ENCODE measurements around the gene RAB31. TPM values are rescaled to one million over a fixed set of nuclear protein-coding genes. Genes with fewer than 3 reads are reported as not detected.

The RAB31 gene
- total RNA-seq, 1 donor from 2014 or later, result 36.8 TPM

- no peak for TF ChIP-seq CTCF (IDR thresholded peaks at IDR 0.05)
Measured at GRCh38 chr18:9730786-9731185, 22.7 kb downstream of the RAB31 start.

GRCh38 chr18:9731380-9731779 lies 23.3 kb downstream of the RAB31 start:
- peaks cover 0 to 6% of the 10 kb centered on the region in 2 donors for H3K36me3 ChIP-seq
- H3K27me3 ChIP-seq, result no peaks in the 10 kb centered on the region
- no peak overlapping the region for H3K27ac ChIP-seq
- no peak overlapping the region for H3K4me3 ChIP-seq
- intact Hi-C loops (cut with DNase I), result no loop called here
- no peak for TF ChIP-seq CTCF (IDR thresholded peaks at IDR 0.05)
- no peaks in the 10 kb centered on the region for H3K4me1 ChIP-seq
- H3K9me3 ChIP-seq, result no peaks in the 10 kb centered on the region
- no peak for DNase-seq (ENCODE audit: low spot score in 2 of 2)

More at GRCh38 chr18:9730786-9731185, 22.7 kb downstream of the RAB31 start:
- H3K27me3 ChIP-seq, result no peaks in the 10 kb centered on the region
- H3K9me3 ChIP-seq, result no peaks in the 10 kb centered on the region
- intact Hi-C loops (cut with DNase I), result no loop called here
- no peak for DNase-seq (ENCODE audit: low spot score in 2 of 2)
- no peaks in the 10 kb centered on the region for H3K4me1 ChIP-seq
- no peak overlapping the region for H3K27ac ChIP-seq
- no peak overlapping the region for H3K4me3 ChIP-seq
- H3K36me3 ChIP-seq, result peaks cover 0 to 6% of the 10 kb centered on the region in 2 donors

DNA sequence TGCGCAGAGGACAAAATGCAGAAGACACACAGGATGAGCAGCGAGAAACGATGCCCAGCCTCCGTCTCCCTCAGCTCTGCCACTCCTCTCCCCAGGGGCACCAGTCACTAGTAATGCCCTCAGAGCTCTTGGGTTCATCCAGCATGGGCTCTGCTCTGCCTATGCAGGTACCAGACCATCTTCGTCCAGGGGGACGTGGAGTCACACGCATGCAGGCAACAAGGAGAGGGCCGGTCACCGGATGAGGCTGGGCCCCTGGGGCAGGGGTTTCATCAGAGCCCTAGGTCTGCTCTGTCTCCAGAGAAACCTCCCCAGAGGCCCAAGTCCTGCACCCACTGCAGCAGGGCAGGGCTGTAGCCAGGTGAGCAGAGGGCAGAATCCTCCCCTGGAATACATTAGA lies 23.9 kb downstream of the RAB31 start:
- H3K4me1 ChIP-seq, result no peaks in the 10 kb centered on the region
- H3K9me3 ChIP-seq, result no peaks in the 10 kb centered on the region
- no peak for TF ChIP-seq CTCF (IDR thresholded peaks at IDR 0.05)
- H3K27ac ChIP-seq, result no peak overlapping the region
- no peak overlapping the region for H3K4me3 ChIP-seq
- peaks cover 0 to 6% of the 10 kb centered on the region in 2 donors for H3K36me3 ChIP-seq
- intact Hi-C loops (cut with DNase I), result no loop called here
- DNase-seq (ENCODE audit: low spot score in 2 of 2), result no peak
- no peaks in the 10 kb centered on the region for H3K27me3 ChIP-seq

DNA sequence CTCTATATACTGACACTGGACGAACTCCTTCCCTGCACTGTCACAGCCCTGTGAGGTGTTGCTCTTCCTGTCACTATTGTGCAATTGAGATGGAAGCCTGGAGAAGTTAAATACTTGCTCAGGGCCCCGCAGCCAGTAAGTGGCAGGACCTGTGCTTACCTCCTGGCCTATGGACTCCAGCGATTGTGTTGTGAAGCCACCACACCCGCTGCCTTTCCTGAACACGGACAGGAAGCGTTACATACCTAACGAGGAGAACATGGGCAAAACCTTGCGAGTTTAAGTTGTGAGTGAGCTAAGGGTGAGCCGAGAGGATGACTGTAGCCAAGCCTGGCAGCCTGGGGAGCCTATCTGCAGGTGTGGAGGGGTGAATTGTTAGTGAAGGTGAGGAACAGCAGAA lies 26.1 kb downstream of the RAB31 start:
- H3K4me1 ChIP-seq, result no peaks in the 10 kb centered on the region
- intact Hi-C loops (cut with DNase I), result no loop called here
- peaks cover 0 to 6% of the 10 kb centered on the region in 2 donors for H3K36me3 ChIP-seq
- no peak for DNase-seq (ENCODE audit: low spot score in 2 of 2)
- H3K27me3 ChIP-seq, result no peaks in the 10 kb centered on the region
- no peaks in the 10 kb centered on the region for H3K9me3 ChIP-seq
- TF ChIP-seq CTCF (IDR thresholded peaks at IDR 0.05), result no peak
- H3K27ac ChIP-seq, result no peak overlapping the region
- H3K4me3 ChIP-seq, result no peak overlapping the region

GRCh38 chr18:9735238-9735637 lies 27.1 kb downstream of the RAB31 start:
- no peaks in the 10 kb centered on the region for H3K4me1 ChIP-seq
- no peaks in the 10 kb centered on the region for H3K27me3 ChIP-seq
- intact Hi-C loops (cut with DNase I), result no loop called here
- H3K36me3 ChIP-seq, result peaks cover 0 to 6% of the 10 kb centered on the region in 2 donors
- no peak overlapping the region for H3K4me3 ChIP-seq
- no peak overlapping the region for H3K27ac ChIP-seq
- no peaks in the 10 kb centered on the region for H3K9me3 ChIP-seq
- DNase-seq (ENCODE audit: low spot score in 2 of 2), result no peak
- no peak for TF ChIP-seq CTCF (IDR thresholded peaks at IDR 0.05)

DNA sequence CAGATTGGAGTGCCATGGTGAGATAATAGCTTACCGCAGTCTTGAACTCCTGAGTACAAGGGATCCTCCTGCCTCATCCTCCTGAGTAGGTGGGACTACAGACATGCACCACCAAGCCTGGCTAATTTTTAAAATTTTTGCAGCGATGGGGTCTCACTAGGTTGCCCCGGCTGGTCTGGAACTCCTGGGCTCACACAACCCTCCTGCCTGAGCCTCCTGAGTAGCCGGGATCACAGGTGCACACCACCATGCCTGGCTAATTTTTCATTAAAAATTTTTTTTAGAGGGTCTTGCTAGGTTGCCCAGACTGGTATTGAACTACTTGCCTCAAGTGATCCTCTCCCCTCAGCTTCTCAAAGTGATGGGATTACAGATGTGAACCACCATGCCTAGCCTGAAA lies 27.8 kb downstream of the RAB31 start:
- no peak for DNase-seq (ENCODE audit: low spot score in 2 of 2)
- H3K4me3 ChIP-seq, result no peak overlapping the region
- intact Hi-C loops (cut with DNase I), result no loop called here
- H3K27ac ChIP-seq, result no peak overlapping the region
- no peaks in the 10 kb centered on the region for H3K4me1 ChIP-seq
- no peaks in the 10 kb centered on the region for H3K9me3 ChIP-seq
- H3K27me3 ChIP-seq, result no peaks in the 10 kb centered on the region
- no peak for TF ChIP-seq CTCF (IDR thresholded peaks at IDR 0.05)
- H3K36me3 ChIP-seq, result peaks cover 0 to 6% of the 10 kb centered on the region in 2 donors
